ENCODE measurements around the gene ANKRD33B. TPM values are rescaled to one million over a fixed set of nuclear protein-coding genes. Genes with fewer than 3 reads are reported as not detected.

Gene ANKRD33B
- total and polyA plus RNA-seq, 2 of the 8 experiments (the other 6 are each of a cell fraction or from before 2014, with no cell fraction given), result 6.9 to 20.6 TPM

DNA sequence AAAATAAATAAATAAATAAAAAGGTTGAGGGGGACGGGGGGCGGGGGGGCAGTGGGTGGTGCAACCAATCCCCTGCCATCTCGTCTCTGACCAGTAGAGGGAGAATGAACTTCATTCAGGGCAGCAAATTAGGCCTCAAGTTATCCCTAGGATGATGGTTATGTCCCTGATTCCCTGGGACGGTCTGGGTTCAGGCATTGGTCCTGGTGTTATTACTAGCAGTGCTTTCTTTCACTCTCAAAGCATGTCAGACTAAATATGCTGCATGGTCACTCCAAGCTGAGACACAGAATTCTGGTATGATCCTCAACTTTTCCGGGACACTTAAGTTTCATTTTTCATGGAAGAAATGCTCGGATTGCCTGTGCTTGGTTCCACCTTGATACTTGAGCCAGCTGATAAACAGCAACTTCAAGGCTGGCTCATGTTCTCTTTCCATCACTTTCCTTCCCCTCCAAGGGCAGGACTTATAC is 137.7 kb downstream of the ANKRD33B start (continued):
- TF ChIP-seq, protein P1, sequence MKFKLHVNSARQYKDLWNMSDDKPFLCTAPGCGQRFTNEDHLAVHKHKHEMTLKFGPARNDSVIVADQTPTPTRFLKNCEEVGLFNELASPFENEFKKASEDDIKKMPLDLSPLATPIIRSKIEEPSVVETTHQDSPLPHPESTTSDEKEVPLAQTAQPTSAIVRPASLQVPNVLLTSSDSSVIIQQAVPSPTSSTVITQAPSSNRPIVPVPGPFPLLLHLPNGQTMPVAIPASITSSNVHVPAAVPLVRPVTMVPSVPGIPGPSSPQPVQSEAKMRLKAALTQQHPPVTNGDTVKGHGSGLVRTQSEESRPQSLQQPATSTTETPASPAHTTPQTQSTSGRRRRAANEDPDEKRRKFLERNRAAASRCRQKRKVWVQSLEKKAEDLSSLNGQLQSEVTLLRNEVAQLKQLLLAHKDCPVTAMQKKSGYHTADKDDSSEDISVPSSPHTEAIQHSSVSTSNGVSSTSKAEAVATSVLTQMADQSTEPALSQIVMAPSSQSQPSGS (IDR thresholded peaks at IDR 0.05; ENCODE audit: low read length), result no peak
- TF ChIP-seq SP2 (IDR thresholded peaks at IDR 0.05; ENCODE audit: low read length), result no peak
- no peak for TF ChIP-seq ZNF274 (IDR thresholded peaks at IDR 0.05; ENCODE audit: borderline replicate concordance, extremely low read depth, low read length)
